A673 (cell line): ENCODE measurements around the gene CCDC102A.

Experiments
- EZH2 ChIP-seq: fragments of 200-600 bp; sonication (generic); IDR thresholded peaks from 2 replicates; pipeline ENCODE4 v1.6.1; 2017; ENCODE audit warnings: borderline replicate concordance, low read depth, mild to moderate bottlenecking, mixed read lengths, antibody characterized with exemption, low read length; ENCODE audit not compliant: poor library complexity, severe bottlenecking
- TF ChIP-seq, protein P1 (sequence below): fragments of 300-800, 200-600 bp; sonication (generic); conservative IDR thresholded peaks from 2 replicates; pipeline ENCODE4 v1.5.1; 2017; ENCODE audit warnings: low read depth, mild to moderate bottlenecking, antibody characterized with exemption, low read length, moderate library complexity, mixed read lengths

- TF ChIP-seq, protein P1, sequence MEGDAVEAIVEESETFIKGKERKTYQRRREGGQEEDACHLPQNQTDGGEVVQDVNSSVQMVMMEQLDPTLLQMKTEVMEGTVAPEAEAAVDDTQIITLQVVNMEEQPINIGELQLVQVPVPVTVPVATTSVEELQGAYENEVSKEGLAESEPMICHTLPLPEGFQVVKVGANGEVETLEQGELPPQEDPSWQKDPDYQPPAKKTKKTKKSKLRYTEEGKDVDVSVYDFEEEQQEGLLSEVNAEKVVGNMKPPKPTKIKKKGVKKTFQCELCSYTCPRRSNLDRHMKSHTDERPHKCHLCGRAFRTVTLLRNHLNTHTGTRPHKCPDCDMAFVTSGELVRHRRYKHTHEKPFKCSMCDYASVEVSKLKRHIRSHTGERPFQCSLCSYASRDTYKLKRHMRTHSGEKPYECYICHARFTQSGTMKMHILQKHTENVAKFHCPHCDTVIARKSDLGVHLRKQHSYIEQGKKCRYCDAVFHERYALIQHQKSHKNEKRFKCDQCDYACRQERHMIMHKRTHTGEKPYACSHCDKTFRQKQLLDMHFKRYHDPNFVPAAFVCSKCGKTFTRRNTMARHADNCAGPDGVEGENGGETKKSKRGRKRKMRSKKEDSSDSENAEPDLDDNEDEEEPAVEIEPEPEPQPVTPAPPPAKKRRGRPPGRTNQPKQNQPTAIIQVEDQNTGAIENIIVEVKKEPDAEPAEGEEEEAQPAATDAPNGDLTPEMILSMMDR, result no peak
- no peak for TF ChIP-seq EZH2
Measured at GRCh38 chr16:57514791-57515600, 21.4 kb downstream of the CCDC102A start.
